ENCODE data around the gene SRPK2. TPM values are rescaled to one million over a fixed set of nuclear protein-coding genes. Genes with fewer than 3 reads are reported as not detected.

SRPK2 gene
- total and polyA plus RNA-seq, 9 donors: 15.2 to 50.0 (median 37.8) TPM

- WGBS, 3 donors: 94 to 95% (median 95%) methylated on average over 4 of the region's 4 CpGs
- intact Hi-C loops (cut with DNase I): no loop called here
- no peaks in the 10 kb centered on the region for H3K27me3 ChIP-seq
- H3K4me1 ChIP-seq (ENCODE audit: insufficient read depth): peaks cover 1% of the 10 kb centered on the region
- H3K4me3 ChIP-seq: no peak overlapping the region
- no peaks in the 10 kb centered on the region for H3K36me3 ChIP-seq
- no peak for DNase-seq
- TF ChIP-seq, protein P1, sequence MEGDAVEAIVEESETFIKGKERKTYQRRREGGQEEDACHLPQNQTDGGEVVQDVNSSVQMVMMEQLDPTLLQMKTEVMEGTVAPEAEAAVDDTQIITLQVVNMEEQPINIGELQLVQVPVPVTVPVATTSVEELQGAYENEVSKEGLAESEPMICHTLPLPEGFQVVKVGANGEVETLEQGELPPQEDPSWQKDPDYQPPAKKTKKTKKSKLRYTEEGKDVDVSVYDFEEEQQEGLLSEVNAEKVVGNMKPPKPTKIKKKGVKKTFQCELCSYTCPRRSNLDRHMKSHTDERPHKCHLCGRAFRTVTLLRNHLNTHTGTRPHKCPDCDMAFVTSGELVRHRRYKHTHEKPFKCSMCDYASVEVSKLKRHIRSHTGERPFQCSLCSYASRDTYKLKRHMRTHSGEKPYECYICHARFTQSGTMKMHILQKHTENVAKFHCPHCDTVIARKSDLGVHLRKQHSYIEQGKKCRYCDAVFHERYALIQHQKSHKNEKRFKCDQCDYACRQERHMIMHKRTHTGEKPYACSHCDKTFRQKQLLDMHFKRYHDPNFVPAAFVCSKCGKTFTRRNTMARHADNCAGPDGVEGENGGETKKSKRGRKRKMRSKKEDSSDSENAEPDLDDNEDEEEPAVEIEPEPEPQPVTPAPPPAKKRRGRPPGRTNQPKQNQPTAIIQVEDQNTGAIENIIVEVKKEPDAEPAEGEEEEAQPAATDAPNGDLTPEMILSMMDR (IDR thresholded peaks at IDR 0.05): no peak
- TF ChIP-seq POLR2A (IDR thresholded peaks at IDR 0.05): no peak
- no peak for TF ChIP-seq EP300 (IDR thresholded peaks at IDR 0.05)
- no peak overlapping the region for H3K27ac ChIP-seq
- no peaks in the 10 kb centered on the region for H3K9me3 ChIP-seq
Measured at GRCh38 chr7:105137898-105138297, 250.8 kb downstream of the SRPK2 start.

DNA sequence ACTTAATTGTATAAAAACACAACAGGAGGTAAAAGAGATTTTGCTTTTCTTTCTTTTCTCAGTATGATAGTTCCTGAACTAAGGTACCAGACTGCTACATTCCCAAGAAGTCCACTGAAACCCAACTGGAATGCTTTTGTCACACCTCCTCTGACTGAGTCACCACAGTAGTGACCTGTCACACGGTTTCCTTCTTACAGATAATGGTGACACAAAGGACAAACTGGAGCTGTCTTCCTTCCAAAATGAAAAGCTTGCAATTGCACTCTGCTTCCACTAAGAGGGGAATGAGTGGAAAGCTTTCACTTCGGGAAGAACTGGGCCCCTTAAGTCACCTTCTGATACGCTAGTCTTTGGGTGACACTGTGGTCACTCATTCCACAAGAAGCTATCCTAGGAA is 252.5 kb downstream of the SRPK2 start:
- TF ChIP-seq, protein P1 (IDR thresholded peaks at IDR 0.05): no peak
- no peak for TF ChIP-seq POLR2A (IDR thresholded peaks at IDR 0.05)
- no peak for TF ChIP-seq EP300 (IDR thresholded peaks at IDR 0.05)
- no peaks in the 10 kb centered on the region for H3K36me3 ChIP-seq
- no peak overlapping the region for H3K27ac ChIP-seq
- peaks cover 1% of the 10 kb centered on the region for H3K4me1 ChIP-seq (ENCODE audit: insufficient read depth)
- H3K9me3 ChIP-seq: no peaks in the 10 kb centered on the region
- intact Hi-C loops (cut with DNase I): no loop called here
- no peak overlapping the region for H3K4me3 ChIP-seq
- 80 to 88% (median 81%) methylated on average over 3 of the region's 3 CpGs for WGBS, 3 donors
- DNase-seq: no peak
- H3K27me3 ChIP-seq: no peaks in the 10 kb centered on the region

- Histone ChIP-seq H3K36me3 (no peaks in the 10 kb centered on the region), H3K4me1 (ENCODE audit: insufficient read depth) (peaks cover 1% of the 10 kb centered on the region), H3K27me3 (no peaks in the 10 kb centered on the region), H3K27ac (no peak overlapping the region), H3K9me3 (no peaks in the 10 kb centered on the region), H3K4me3 (no peak overlapping the region)
- TF ChIP-seq, protein P1 (IDR thresholded peaks at IDR 0.05): no peak
- TF ChIP-seq POLR2A (IDR thresholded peaks at IDR 0.05) (no peak), EP300 (IDR thresholded peaks at IDR 0.05) (no peak)
- no peak for DNase-seq
- WGBS, 3 donors: 77 to 84% (median 80%) methylated on average over 9 of the region's 9 CpGs
- intact Hi-C loops (cut with DNase I): no loop called here
Measured at GRCh38 chr7:105133986-105134655, 254.6 kb downstream of the SRPK2 start.

- no peak for DNase-seq
- Histone ChIP-seq H3K4me3 (no peak overlapping the region), H3K9me3 (no peaks in the 10 kb centered on the region), H3K27me3 (no peaks in the 10 kb centered on the region), H3K36me3 (no peaks in the 10 kb centered on the region), H3K4me1 (ENCODE audit: insufficient read depth) (peaks cover 1% of the 10 kb centered on the region), H3K27ac (no peak overlapping the region)
- 86 to 94% (median 92%) methylated on average over 7 of the region's 7 CpGs for WGBS, 3 donors
- intact Hi-C loops (cut with DNase I): no loop called here
- no peak for TF ChIP-seq EP300 (IDR thresholded peaks at IDR 0.05)
- no peak for TF ChIP-seq POLR2A (IDR thresholded peaks at IDR 0.05)
- TF ChIP-seq, protein P1 (IDR thresholded peaks at IDR 0.05): no peak
Measured at GRCh38 chr7:105133358-105133757, 255.4 kb downstream of the SRPK2 start.

All from ovary (tissue), 9 donors.